ENCODE results near the gene NRP1. TPM values are rescaled to one million over a fixed set of nuclear protein-coding genes. Genes with fewer than 3 reads are reported as not detected.
A peak's percentile ranks its signal among the peaks of the same experiment; 100 is the strongest.

The NRP1 gene
- total RNA-seq, 1 experiment from 2014 or later: 18.1 TPM

DNA sequence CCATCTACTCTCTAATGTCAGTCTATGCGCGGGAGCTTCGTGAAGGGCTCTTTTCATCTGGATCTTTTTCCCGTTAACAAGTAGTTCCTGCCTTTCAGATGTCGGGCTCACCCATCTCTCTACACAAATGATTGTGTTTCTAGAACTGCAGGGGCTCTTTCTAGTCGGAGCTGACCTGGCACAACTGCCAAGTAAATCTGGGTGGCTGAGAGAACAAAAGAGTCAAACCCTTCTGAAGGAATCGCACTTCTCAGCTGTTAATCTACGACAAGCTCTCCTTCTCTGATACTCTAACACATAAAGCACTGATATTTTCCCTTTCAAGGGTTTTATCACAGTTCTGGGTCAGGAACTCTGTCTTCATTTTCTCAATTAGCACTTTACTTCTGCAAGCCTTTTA lies 144.7 kb downstream of the NRP1 start:
- in situ Hi-C loops (cut with HindIII; ENCODE audit: low pct_unique_long_range_greater_than_20kb, low sequenced_read_pairs): no loop called here
- no peak for DNase-seq (ENCODE audit: low read depth)

- in situ Hi-C loops (cut with HindIII; ENCODE audit: low pct_unique_long_range_greater_than_20kb, low sequenced_read_pairs): no loop called here
- peak; percentile 65 for DNase-seq (ENCODE audit: low read depth)
These were observed 145.1 kb downstream of the NRP1 start for GRCh38 chr10:33189363-33189762.

- in situ Hi-C loops (cut with HindIII; ENCODE audit: low pct_unique_long_range_greater_than_20kb, low sequenced_read_pairs): no loop called here
- no peak for DNase-seq (ENCODE audit: low read depth)
These were observed 147.0 kb downstream of the NRP1 start for GRCh38 chr10:33187427-33187999.

- no peak for DNase-seq (ENCODE audit: low read depth)
- in situ Hi-C loops (cut with HindIII; ENCODE audit: low pct_unique_long_range_greater_than_20kb, low sequenced_read_pairs): no loop called here
These were observed 148.3 kb downstream of the NRP1 start for GRCh38 chr10:33186150-33186549.

DNA sequence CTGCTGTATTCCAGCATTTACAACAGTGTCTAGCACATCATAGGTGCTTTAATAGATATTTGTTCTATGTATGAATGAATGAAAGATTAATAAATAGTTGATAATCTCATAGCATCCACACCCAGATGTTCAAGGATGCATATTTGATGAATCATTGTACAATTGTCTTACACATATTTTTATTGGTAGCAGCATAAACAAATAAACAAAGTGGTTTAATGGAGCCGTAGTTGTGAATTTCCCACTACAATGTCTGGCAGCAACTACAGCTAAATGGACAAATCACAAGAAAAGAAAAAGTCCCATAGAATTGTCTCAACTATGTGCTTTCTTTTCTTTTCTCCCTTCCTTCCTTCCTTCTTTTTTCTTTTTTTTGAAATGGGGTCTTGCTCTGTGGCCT lies 150.8 kb downstream of the NRP1 start:
- no peak for DNase-seq (ENCODE audit: low read depth)
- in situ Hi-C loops (cut with HindIII; ENCODE audit: low pct_unique_long_range_greater_than_20kb, low sequenced_read_pairs): no loop called here

GRCh38 chr10:33180921-33181320 lies 153.5 kb downstream of the NRP1 start:
- in situ Hi-C loops (cut with HindIII; ENCODE audit: low pct_unique_long_range_greater_than_20kb, low sequenced_read_pairs): no loop called here

GRCh38 chr10:33180390-33180789 lies 154.1 kb downstream of the NRP1 start:
- in situ Hi-C loops (cut with HindIII; ENCODE audit: low pct_unique_long_range_greater_than_20kb, low sequenced_read_pairs): no loop called here
- DNase-seq (ENCODE audit: low read depth): no peak

More at GRCh38 chr10:33180921-33181320, 153.5 kb downstream of the NRP1 start:
- DNase-seq (ENCODE audit: low read depth): no peak

- DNase-seq (ENCODE audit: low read depth): no peak
- in situ Hi-C loops (cut with HindIII; ENCODE audit: low pct_unique_long_range_greater_than_20kb, low sequenced_read_pairs): no loop called here
These were observed 155.4 kb downstream of the NRP1 start for GRCh38 chr10:33179067-33179466.

DNA sequence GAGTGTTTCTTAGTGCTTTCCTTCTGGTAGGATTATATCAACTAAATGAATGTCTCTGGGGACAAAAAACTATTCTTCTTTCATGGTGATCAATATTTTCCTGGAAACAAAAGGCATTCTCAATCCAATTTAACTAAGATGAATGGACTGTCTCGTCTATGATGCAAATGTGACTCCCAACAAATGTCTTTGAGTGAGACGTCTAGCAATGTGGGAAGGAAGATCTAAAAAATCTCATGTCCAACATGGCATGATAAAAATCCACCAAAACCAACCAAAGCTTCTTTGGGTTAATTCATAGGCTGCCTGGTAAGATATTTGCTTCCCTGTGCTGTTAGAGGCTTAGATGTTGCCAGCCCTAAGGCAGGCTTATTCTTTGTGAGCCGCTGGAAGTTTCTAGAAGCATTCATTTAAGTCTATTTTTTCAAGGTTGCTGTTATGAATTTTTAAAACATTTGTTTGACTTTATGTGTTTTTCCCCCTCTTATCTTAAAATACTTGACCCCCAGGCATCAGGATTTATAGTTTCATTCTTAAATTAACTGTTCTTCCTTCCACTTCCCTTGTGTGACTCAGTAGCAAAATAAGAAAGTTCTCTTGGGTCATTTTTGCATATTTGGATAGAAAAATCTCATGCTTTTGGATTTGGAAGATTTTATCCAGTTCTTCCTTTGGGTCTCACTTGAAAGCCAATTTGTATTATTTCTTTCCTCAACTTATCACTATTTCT lies 156.3 kb downstream of the NRP1 start:
- no peak for DNase-seq (ENCODE audit: low read depth)
- in situ Hi-C loops (cut with HindIII; ENCODE audit: low pct_unique_long_range_greater_than_20kb, low sequenced_read_pairs): no loop called here

DNA sequence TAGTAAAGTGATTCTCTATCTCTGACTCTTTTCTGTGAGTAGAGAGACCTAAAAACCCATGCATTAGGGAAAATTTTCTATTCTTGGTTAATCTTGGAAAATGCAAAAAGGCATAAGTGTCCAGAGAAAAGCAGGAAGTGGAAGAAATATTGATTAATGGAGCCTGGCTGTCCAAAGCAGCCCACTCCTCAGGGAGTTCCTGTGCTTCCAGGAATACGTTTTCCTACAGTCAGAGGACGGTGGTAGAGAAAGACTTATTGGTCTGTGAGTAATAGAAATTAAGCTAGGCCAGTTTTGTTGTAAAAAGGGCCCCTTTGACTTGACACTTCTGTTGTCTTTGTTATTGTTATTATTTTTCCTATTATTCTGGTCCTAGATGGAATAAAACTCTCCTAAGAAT lies 157.8 kb downstream of the NRP1 start:
- no peak for DNase-seq (ENCODE audit: low read depth)
- in situ Hi-C loops (cut with HindIII; ENCODE audit: low pct_unique_long_range_greater_than_20kb, low sequenced_read_pairs): no loop called here

GRCh38 chr10:33174674-33175434 lies 159.6 kb downstream of the NRP1 start:
- in situ Hi-C loops (cut with HindIII; ENCODE audit: low pct_unique_long_range_greater_than_20kb, low sequenced_read_pairs): no loop called here

DNA sequence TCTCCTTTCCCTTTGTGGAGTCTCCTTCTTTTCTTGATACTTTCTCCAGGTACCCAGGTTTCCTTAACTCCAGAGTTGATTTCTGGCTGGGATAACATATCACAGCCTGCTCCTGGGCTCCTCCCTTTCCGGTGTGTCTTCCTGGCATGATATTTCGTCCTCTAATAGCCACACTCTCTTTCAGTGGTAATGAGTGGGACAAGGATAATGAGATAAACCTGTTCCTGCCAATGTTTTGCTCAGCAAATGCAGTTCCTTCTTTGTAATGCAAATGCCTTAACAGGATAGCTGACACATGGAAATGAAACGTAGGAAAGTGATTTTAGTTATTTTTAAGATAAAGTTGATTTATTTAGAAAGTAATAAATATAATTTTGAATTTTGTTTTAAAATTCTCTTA lies 168.6 kb downstream of the NRP1 start:
- in situ Hi-C loops (cut with HindIII; ENCODE audit: low pct_unique_long_range_greater_than_20kb, low sequenced_read_pairs): no loop called here
- no peak for DNase-seq (ENCODE audit: low read depth)

More at GRCh38 chr10:33174674-33175434, 159.6 kb downstream of the NRP1 start:
- DNase-seq (ENCODE audit: low read depth): no peak

DNA sequence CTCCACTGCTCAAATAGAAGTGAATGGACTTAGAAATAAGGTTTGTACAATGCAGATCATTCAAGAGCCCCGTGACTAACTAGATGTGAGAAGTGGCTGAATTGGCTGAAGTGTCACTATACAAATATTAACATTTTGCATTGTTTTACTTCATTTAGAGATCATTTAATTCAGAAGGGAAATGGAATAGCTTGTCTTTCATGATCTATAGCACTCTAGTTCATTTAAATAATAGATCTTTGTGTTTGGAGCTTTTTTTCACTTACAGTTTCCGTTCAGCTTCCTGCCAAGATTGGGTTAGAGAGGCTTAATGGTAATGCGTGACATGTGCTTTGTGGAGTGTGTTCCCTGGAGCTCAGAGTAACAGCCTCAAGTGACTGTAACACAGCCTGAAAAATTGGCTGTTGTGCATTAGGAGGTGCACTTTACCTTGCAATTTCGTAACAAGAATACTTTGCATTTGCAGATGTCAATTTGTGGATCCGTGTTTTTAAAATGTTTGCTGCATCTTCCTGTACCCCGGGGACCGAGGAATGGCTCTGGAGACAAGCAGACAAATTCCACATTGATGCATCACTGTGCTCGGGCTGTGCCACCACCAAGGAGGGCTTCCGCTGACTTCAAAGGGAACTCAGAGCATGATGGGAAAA lies 170.3 kb downstream of the NRP1 start:
- no peak for DNase-seq (ENCODE audit: low read depth)
- in situ Hi-C loops (cut with HindIII; ENCODE audit: low pct_unique_long_range_greater_than_20kb, low sequenced_read_pairs): no loop called here

GRCh38 chr10:33162248-33162575 lies 172.3 kb downstream of the NRP1 start:
- no peak for DNase-seq (ENCODE audit: low read depth)
- in situ Hi-C loops (cut with HindIII; ENCODE audit: low pct_unique_long_range_greater_than_20kb, low sequenced_read_pairs): no loop called here

- in situ Hi-C loops (cut with HindIII; ENCODE audit: low pct_unique_long_range_greater_than_20kb, low sequenced_read_pairs): no loop called here
- DNase-seq (ENCODE audit: low read depth): no peak
These were observed 172.8 kb downstream of the NRP1 start for GRCh38 chr10:33161550-33162247.

- peak; percentile 53 for DNase-seq (ENCODE audit: low read depth)
- in situ Hi-C loops (cut with HindIII; ENCODE audit: low pct_unique_long_range_greater_than_20kb, low sequenced_read_pairs): no loop called here
These were observed 174.3 kb downstream of the NRP1 start for GRCh38 chr10:33160151-33160550.

GRCh38 chr10:33157103-33157502 lies 177.4 kb downstream of the NRP1 start:
- DNase-seq (ENCODE audit: low read depth): no peak

More at GRCh38 chr10:33157103-33157502, 177.4 kb downstream of the NRP1 start:
- in situ Hi-C loops (cut with HindIII; ENCODE audit: low pct_unique_long_range_greater_than_20kb, low sequenced_read_pairs): no loop called here

Measured in Caki2 (cell line).